ENCODE results near the gene TMEM123. TPM values are rescaled to one million over a fixed set of nuclear protein-coding genes. Genes with fewer than 3 reads are reported as not detected.

The TMEM123 gene
- total and polyA plus RNA-seq, 2 of the 13 experiments (the other 11 are each of a cell fraction or from before 2014, with no cell fraction given): 365 to 2,761 TPM

DNA sequence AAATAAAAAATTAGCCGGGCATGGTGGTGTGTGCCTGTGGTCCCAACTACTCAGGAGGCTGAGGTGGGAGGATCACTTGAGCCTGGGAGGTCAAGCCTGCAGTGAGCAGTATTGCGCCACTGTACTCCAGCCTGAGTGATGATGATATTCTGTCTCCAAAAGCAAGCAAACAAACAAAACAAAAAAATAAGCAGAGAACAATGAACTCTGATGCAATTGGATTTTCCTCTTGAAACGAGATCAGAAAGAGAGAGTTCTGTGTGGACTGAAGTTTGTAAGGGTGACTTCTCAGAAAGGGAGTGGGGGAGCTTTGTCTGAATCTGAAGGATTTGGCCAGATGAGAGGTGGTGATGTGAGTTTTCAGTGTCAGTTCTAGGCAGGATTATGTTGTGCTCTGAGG is 6.0 kb upstream of the TMEM123 start (continued):
- TF ChIP-seq, protein P1, sequence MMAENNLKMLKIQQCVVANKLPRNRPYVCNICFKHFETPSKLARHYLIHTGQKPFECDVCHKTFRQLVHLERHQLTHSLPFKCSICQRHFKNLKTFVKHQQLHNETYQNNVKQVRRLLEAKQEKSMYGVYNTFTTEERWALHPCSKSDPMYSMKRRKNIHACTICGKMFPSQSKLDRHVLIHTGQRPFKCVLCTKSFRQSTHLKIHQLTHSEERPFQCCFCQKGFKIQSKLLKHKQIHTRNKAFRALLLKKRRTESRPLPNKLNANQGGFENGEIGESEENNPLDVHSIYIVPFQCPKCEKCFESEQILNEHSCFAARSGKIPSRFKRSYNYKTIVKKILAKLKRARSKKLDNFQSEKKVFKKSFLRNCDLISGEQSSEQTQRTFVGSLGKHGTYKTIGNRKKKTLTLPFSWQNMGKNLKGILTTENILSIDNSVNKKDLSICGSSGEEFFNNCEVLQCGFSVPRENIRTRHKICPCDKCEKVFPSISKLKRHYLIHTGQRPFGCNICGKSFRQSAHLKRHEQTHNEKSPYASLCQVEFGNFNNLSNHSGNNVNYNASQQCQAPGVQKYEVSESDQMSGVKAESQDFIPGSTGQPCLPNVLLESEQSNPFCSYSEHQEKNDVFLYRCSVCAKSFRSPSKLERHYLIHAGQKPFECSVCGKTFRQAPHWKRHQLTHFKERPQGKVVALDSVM (CRISPR knock-in tag; IDR thresholded peaks at IDR 0.05): peak; percentile 99
- TF ChIP-seq, protein P2, sequence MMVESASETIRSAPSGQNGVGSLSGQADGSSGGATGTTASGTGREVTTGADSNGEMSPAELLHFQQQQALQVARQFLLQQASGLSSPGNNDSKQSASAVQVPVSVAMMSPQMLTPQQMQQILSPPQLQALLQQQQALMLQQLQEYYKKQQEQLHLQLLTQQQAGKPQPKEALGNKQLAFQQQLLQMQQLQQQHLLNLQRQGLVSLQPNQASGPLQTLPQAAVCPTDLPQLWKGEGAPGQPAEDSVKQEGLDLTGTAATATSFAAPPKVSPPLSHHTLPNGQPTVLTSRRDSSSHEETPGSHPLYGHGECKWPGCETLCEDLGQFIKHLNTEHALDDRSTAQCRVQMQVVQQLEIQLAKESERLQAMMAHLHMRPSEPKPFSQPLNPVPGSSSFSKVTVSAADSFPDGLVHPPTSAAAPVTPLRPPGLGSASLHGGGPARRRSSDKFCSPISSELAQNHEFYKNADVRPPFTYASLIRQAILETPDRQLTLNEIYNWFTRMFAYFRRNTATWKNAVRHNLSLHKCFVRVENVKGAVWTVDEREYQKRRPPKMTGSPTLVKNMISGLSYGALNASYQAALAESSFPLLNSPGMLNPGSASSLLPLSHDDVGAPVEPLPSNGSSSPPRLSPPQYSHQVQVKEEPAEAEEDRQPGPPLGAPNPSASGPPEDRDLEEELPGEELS (CRISPR knock-in tag; IDR thresholded peaks at IDR 0.05): peak; percentile 85
- TF ChIP-seq ZNF510 (CRISPR knock-in tag; IDR thresholded peaks at IDR 0.05; ENCODE audit: low read depth): no peak
- TF ChIP-seq NPAS2 (CRISPR knock-in tag; IDR thresholded peaks at IDR 0.05; ENCODE audit: borderline replicate concordance): no peak
- TF ChIP-seq, protein P3, sequence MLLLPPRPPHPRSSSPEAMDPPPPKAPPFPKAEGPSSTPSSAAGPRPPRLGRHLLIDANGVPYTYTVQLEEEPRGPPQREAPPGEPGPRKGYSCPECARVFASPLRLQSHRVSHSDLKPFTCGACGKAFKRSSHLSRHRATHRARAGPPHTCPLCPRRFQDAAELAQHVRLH (CRISPR knock-in tag; IDR thresholded peaks at IDR 0.05; ENCODE audit: borderline replicate concordance, low read depth): no peak
- no peak for TF ChIP-seq ATF7-NPFF (CRISPR knock-in tag; IDR thresholded peaks at IDR 0.05; ENCODE audit: low read depth)
- no peak for TF ChIP-seq KLF11 (CRISPR knock-in tag; IDR thresholded peaks at IDR 0.05)
- no peak for TF ChIP-seq SMC3 (IDR thresholded peaks at IDR 0.05; ENCODE audit: low read length)
- TF ChIP-seq ZNF788 (CRISPR knock-in tag; IDR thresholded peaks at IDR 0.05; ENCODE audit: borderline replicate concordance): no peak
- no peak for TF ChIP-seq ZNF230 (CRISPR knock-in tag; IDR thresholded peaks at IDR 0.05)
- no peak for TF ChIP-seq PITX1 (CRISPR knock-in tag; IDR thresholded peaks at IDR 0.05)
- no peak for TF ChIP-seq GABPA (IDR thresholded peaks at IDR 0.05; ENCODE audit: low read depth, low read length)
- TF ChIP-seq GABPA (CRISPR knock-in tag; IDR thresholded peaks at IDR 0.05; ENCODE audit: low read depth): no peak
- TF ChIP-seq RAD21 (CRISPR knock-in tag; IDR thresholded peaks at IDR 0.05): no peak
- TF ChIP-seq ZMYM4 (CRISPR knock-in tag; IDR thresholded peaks at IDR 0.05): 0 out of 2 replicates have a peak, but pooled peaks have one; percentile 15
- TF ChIP-seq TBP (CRISPR knock-in tag; IDR thresholded peaks at IDR 0.05): no peak
- TF ChIP-seq, protein P4, sequence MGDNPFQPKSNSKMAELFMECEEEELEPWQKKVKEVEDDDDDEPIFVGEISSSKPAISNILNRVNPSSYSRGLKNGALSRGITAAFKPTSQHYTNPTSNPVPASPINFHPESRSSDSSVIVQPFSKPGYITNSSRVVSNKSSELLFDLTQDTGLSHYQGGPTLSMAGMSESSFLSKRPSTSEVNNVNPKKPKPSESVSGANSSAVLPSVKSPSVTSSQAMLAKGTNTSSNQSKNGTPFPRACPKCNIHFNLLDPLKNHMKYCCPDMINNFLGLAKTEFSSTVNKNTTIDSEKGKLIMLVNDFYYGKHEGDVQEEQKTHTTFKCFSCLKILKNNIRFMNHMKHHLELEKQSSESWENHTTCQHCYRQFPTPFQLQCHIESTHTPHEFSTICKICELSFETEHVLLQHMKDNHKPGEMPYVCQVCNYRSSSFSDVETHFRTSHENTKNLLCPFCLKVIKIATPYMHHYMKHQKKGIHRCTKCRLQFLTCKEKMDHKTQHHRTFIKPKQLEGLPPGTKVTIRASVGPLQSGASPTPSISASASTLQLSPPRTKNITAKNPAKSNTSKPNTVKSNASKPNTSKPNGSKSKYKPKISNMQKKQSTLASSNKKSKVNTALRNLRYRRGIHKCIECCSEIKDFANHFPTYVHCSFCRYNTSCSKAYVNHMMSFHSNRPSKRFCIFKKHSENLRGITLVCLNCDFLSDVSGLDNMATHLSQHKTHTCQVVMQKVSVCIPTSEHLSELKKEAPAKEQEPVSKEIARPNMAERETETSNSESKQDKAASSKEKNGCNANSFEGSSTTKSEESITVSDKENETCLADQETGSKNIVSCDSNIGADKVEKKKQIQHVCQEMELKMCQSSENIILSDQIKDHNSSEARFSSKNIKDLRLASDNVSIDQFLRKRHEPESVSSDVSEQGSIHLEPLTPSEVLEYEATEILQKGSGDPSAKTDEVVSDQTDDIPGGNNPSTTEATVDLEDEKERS (CRISPR knock-in tag; IDR thresholded peaks at IDR 0.05): peak; percentile 58; the same call in 1 of the 2 replicates
- TF ChIP-seq ZSCAN31 (CRISPR knock-in tag; IDR thresholded peaks at IDR 0.05; ENCODE audit: low read depth): no peak
- TF ChIP-seq ZBTB38 (CRISPR knock-in tag; IDR thresholded peaks at IDR 0.05): no peak
- TF ChIP-seq, protein P5, sequence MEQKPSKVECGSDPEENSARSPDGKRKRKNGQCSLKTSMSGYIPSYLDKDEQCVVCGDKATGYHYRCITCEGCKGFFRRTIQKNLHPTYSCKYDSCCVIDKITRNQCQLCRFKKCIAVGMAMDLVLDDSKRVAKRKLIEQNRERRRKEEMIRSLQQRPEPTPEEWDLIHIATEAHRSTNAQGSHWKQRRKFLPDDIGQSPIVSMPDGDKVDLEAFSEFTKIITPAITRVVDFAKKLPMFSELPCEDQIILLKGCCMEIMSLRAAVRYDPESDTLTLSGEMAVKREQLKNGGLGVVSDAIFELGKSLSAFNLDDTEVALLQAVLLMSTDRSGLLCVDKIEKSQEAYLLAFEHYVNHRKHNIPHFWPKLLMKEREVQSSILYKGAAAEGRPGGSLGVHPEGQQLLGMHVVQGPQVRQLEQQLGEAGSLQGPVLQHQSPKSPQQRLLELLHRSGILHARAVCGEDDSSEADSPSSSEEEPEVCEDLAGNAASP (CRISPR knock-in tag; IDR thresholded peaks at IDR 0.05; ENCODE audit: borderline replicate concordance): no peak
- no peak for TF ChIP-seq MAFG (CRISPR knock-in tag; IDR thresholded peaks at IDR 0.05)
- TF ChIP-seq ZMAT3 (CRISPR knock-in tag; conservative IDR thresholded peaks at IDR 0.05): no peak
- TF ChIP-seq ARID2 (CRISPR knock-in tag; IDR thresholded peaks at IDR 0.05; ENCODE audit: borderline replicate concordance): no peak
- TF ChIP-seq MTF1 (CRISPR knock-in tag; IDR thresholded peaks at IDR 0.05): no peak

Measured in HepG2 (cell line).